Panc1 (cell line): ENCODE measurements around the gene DDI2. TPM values are rescaled to one million over a fixed set of nuclear protein-coding genes. Genes with fewer than 3 reads are reported as not detected.
"Not testable (repeated sequence)": the region's sequence is repeated elsewhere in the genome, so short reads cannot be mapped to it uniquely, and the experiment has no call there.

Source experiments
- ATAC-seq: fragments of 200-7000 bp; cut with Tn5 transposase; 2 replicates; pipeline ENCODE4 v1.9.1; 2020; ENCODE audit warnings: mild to moderate bottlenecking, moderate library complexity
- BruUV-seq: library from RNA; stranded (reverse); fragments of 400-500 nt; replicated peaks from 2 replicates; lab custom pipeline; 2021; lab: Mats Ljungman, UMichigan
- CTCF ChIA-PET: fragments of 300-600 bp; sonication (Branson Sonifier 250); formaldehyde crosslinking; loops from one replicate; lab custom pipeline; 2022; ENCODE audit warnings: antibody characterized with exemption; lab: Charles Lee
- POLR2A ChIA-PET: fragments of 300-600 bp; sonication (Branson Sonifier 250); formaldehyde crosslinking; loops from one replicate; lab custom pipeline; 2022; ENCODE audit warnings: antibody characterized with exemption; lab: Charles Lee
- DNase-seq: peaks from one replicate; pipeline ENCODE4 v3.0.0-alpha.2; 2010; ENCODE audit warnings: low read depth, low spot score
- H3K27ac ChIP-seq: 2 replicates; pipeline ENCODE4 v1.5.1; 2011; ENCODE audit warnings: mild to moderate bottlenecking, low read length, inconsistent platforms
- H3K27me3 ChIP-seq: fragments of 200-500 bp; sonication (Bioruptor generic); 2 replicates; pipeline ENCODE4 v1.6.0; 2014; ENCODE audit warnings: low read length, inconsistent platforms; ENCODE audit not compliant: control insufficient read depth, insufficient read depth
- H3K36me3 ChIP-seq: fragments of 200-500 bp; sonication (Bioruptor generic); 2 replicates; pipeline ENCODE4 v1.5.1; 2014; ENCODE audit warnings: inconsistent platforms, mild to moderate bottlenecking, low read length, moderate library complexity; ENCODE audit not compliant: control insufficient read depth, insufficient read depth
- H3K4me1 ChIP-seq: 2 replicates; pipeline ENCODE4 v1.5.1; 2011; ENCODE audit warnings: inconsistent platforms, mild to moderate bottlenecking, low read length, moderate library complexity; ENCODE audit not compliant: control insufficient read depth, insufficient read depth
- H3K4me3 ChIP-seq, 2 experiments: 2 replicates each; pipeline ENCODE4 v1.5.1; 2011 to 2012; ENCODE audit warnings: low read depth in 2 of 2, low read length in 2 of 2, mild to moderate bottlenecking in 2 of 2, inconsistent platforms in 1 of 2, moderate library complexity in 1 of 2
- H3K9me3 ChIP-seq: fragments of 200-500 bp; sonication (Bioruptor generic); 2 replicates; pipeline ENCODE4 v1.5.1; 2014; ENCODE audit warnings: low read depth, mild to moderate bottlenecking, inconsistent platforms, low read length, moderate library complexity; ENCODE audit not compliant: control insufficient read depth, insufficient read depth
- CTCF ChIP-seq: fragments of 450-650 bp; IDR thresholded peaks from 2 replicates; pipeline ENCODE4 v1.5.1; 2017; ENCODE audit warnings: mild to moderate bottlenecking
- POLR2AphosphoS5 ChIP-seq: IDR thresholded peaks from 2 replicates; pipeline ENCODE4 v1.6.1; 2012; ENCODE audit warnings: mild to moderate bottlenecking, low read depth, low read length, moderate library complexity
- REST ChIP-seq, 2 experiments: IDR thresholded peaks; 2 replicates each; pipeline ENCODE4 v1.6.1; 2011 to 2012; ENCODE audit warnings: low read depth in 2 of 2, control low read depth in 1 of 2, low read length in 1 of 2, mild to moderate bottlenecking in 1 of 2, moderate library complexity in 1 of 2; ENCODE audit not compliant: insufficient read depth in 1 of 2
- SIN3A ChIP-seq: IDR thresholded peaks from 2 replicates; pipeline ENCODE4 v1.6.1; 2012; ENCODE audit warnings: low read depth, mild to moderate bottlenecking, low read length, moderate library complexity, borderline replicate concordance; ENCODE audit not compliant: insufficient read depth
- TCF7L2 ChIP-seq: IDR thresholded peaks from 2 replicates; pipeline ENCODE4 v1.6.1; 2011; ENCODE audit warnings: mild to moderate bottlenecking, low read depth, low read length, inconsistent platforms
- in situ Hi-C: cut with HindIII; loops from 2 replicates; pipeline ENCODE4 v1.10.0; 2016; ENCODE audit warnings: low sequenced_read_pairs, low pct_unique_long_range_greater_than_20kb
- intact Hi-C: fragments of 100-400 bp; cut with micrococcal nuclease; formaldehyde crosslinking; loops from one replicate; pipeline ENCODE4 v1.10.0; 2022; ENCODE audit not compliant: unreplicated experiment
- total RNA-seq: library from RNA; stranded (reverse); gene quantifications from one replicate; pipeline ENCODE4 v1.2.1, GENCODE V29; 2021; ENCODE audit not compliant: unreplicated experiment

The DDI2 gene
- total RNA-seq, 1 experiment from 2014 or later = 27.7 TPM

GRCh38 chr1:15698201-15698600, 80.9 kb downstream of the DDI2 start:
- TF ChIP-seq SIN3A = no peak
- TF ChIP-seq REST (IDR thresholded peaks at IDR 0.05; ENCODE audit: insufficient read depth in 1 of 2, low read depth in 2 of 2, low read length in 1 of 2) = no peak
- no peak for TF ChIP-seq CTCF
- TF ChIP-seq TCF7L2 = no peak
- no peak for TF ChIP-seq POLR2AphosphoS5
- H3K4me1 ChIP-seq = peaks cover under 1% of the 10 kb centered on the region; the same call in 1 of the 2 replicates
- H3K4me3 ChIP-seq = no peak overlapping the region
- no peaks in the 10 kb centered on the region for H3K27me3 ChIP-seq
- CTCF ChIA-PET = no interaction called here
- POLR2A ChIA-PET = no interaction called here
- BruUV-seq = no TSS peak
- intact Hi-C loops = no loop called here
- no peaks in the 10 kb centered on the region for H3K36me3 ChIP-seq
- ATAC-seq (no peak), DNase-seq (no peak)
- in situ Hi-C loops = no loop called here
- H3K9me3 ChIP-seq = no peaks in the 10 kb centered on the region
- no peak overlapping the region for H3K27ac ChIP-seq

DNA sequence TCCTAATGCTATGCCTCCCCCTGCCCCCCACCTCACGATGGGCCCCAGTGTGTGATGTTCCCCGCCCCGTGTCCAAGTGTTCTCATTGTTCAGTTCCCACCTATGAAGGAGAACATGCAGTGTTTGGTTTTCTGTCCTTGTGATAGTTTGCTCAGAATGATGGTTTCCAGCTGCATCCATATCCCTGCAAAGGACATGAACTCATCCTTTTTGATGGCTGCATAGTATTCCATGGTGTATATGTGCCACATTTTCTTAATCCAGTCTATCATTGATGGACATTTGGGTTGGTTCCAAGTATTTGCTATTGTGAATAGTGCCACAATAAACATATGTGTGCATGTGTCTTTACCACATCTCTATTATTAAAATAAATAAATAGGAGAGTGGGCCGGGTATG, 82.1 kb downstream of the DDI2 start:
- POLR2A ChIA-PET, ATAC-seq, BruUV-seq, H3K27ac ChIP-seq, DNase-seq, CTCF ChIA-PET, H3K4me1 ChIP-seq, in situ Hi-C loops, H3K9me3 ChIP-seq, intact Hi-C loops, H3K4me3 ChIP-seq, H3K36me3 ChIP-seq, H3K27me3 ChIP-seq: not testable (repeated sequence)

DNA sequence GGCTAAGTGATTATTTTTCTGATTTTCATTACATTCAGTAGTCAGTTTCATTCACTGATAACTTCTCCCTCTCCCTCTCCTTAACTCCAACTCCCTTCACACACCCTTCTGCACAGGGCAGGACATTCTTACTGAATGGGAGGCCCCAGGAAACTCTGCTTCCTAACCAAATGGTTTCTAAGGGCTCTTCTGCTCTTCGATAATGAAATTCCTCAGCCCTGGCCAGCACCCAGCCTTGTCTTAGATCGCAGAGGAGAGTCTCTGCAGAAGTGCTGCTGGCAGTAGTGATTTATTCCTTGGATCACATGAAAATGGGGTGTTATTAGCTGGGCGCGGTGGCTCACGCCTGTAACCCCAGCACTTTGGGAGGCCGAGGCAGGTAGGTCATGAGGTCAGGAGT, 83.2 kb downstream of the DDI2 start:
- intact Hi-C loops = no loop called here
- ChIA-PET POLR2A (interaction anchor here (0.7 kb wide), 1 partner anchor 128 kb away, joined by 4 read pairs; no protein-coding TSS in a partner anchor), CTCF (no interaction called here)
- DNase-seq = no peak
- Histone ChIP-seq H3K36me3 (no peaks in the 10 kb centered on the region), H3K27ac (no peak overlapping the region), H3K9me3 (no peaks in the 10 kb centered on the region), H3K27me3 (no peaks in the 10 kb centered on the region), H3K4me1 (peaks cover 3% of the 10 kb centered on the region; the same call in 1 of the 2 replicates), H3K4me3 (no peak overlapping the region)
- no TSS peak for BruUV-seq
- TF ChIP-seq POLR2AphosphoS5 = no peak
- TF ChIP-seq REST (IDR thresholded peaks at IDR 0.05; ENCODE audit: insufficient read depth in 1 of 2, low read depth in 2 of 2, low read length in 1 of 2) = no peak
- no peak for TF ChIP-seq TCF7L2
- no peak for TF ChIP-seq SIN3A
- TF ChIP-seq CTCF = no peak
- in situ Hi-C loops = no loop called here
- no peak for ATAC-seq
